ENCODE results near the gene CCT2.

CCT2 gene

DNA sequence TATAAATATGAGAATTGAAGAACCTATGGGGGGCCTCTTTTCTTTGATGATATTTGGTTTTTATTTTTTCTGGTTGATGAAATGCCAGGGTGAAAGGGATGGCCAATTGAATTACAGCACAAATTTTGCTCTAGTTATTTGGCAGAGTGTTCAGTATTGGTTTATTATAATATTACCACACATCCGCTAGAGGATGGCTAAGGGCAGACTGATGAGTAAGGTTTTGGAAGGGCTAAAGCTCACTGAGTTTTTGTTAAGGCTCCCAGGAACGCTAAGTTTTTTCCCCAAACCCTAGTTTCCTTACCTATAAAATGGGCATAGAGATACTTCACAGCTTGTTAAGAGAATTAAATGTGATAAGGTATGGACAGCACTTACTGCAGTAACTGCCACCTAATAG lies 59.8 kb downstream of the CCT2 start:
- DNase-seq = no peak

DNA sequence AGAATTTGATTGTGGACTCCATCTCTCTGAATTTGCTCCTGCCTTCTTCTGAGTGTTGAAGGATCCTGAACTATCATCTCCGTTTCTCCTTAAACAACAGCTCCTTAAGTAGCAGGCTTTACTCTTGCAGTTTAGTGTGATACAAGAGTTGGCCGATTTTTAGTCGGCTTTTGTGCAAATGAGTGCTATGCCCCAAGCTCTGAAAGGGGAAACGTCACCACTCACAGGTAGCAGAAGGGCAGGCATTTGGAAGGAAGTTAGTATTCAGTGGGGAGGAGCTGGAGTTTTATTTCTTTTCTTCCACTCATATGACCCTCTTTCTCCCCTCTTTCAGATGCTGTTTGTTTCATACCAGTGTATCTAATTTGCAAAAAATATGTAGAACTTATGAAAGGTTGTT lies 61.9 kb downstream of the CCT2 start:
- DNase-seq = no peak

- no peak for DNase-seq
These were observed 63.2 kb downstream of the CCT2 start for GRCh38 chr12:69648476-69648875.

- DNase-seq = no peak
These were observed 64.3 kb downstream of the CCT2 start for GRCh38 chr12:69649529-69649928.

Data from activated CD4-positive, CD25-positive, alpha-beta regulatory T cell (primary cell).